GM11168 (cell line): ENCODE results near the gene CLASP1.
"Not testable (repeated sequence)": the region's sequence is repeated elsewhere in the genome, so short reads cannot be mapped to it uniquely, and the experiment has no call there.

Source experiments
- in situ Hi-C: fragments of 300-500 bp; cut with MboI; formaldehyde crosslinking; loops from one replicate; pipeline ENCODE4 v1.12.0; 2022; ENCODE audit warnings: low sequenced_read_pairs; ENCODE audit not compliant: unreplicated experiment

The CLASP1 gene

GRCh38 chr2:121307048-121307447 lies 342.2 kb downstream of the CLASP1 start:
- in situ Hi-C loops: no loop called here

DNA sequence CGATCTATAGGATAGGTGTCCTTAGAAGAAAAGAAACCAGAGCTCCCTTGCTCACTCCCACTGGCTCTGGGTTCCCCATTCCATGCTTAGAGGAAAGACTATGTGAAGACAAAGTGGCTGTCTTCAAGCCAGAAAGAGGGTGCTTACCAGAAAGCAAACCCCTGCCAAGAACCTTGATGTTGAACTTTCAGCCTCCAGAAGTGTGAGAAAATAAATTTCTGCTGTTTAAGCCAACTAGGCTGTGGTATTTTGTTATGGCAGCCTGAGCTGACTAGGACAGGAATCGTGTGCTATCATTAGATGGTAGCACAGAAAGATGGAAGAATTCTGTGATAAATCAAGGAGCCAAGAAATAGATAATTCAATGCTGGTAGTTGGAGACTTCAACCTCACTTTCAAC lies 344.3 kb downstream of the CLASP1 start:
- in situ Hi-C loops: no loop called here

DNA sequence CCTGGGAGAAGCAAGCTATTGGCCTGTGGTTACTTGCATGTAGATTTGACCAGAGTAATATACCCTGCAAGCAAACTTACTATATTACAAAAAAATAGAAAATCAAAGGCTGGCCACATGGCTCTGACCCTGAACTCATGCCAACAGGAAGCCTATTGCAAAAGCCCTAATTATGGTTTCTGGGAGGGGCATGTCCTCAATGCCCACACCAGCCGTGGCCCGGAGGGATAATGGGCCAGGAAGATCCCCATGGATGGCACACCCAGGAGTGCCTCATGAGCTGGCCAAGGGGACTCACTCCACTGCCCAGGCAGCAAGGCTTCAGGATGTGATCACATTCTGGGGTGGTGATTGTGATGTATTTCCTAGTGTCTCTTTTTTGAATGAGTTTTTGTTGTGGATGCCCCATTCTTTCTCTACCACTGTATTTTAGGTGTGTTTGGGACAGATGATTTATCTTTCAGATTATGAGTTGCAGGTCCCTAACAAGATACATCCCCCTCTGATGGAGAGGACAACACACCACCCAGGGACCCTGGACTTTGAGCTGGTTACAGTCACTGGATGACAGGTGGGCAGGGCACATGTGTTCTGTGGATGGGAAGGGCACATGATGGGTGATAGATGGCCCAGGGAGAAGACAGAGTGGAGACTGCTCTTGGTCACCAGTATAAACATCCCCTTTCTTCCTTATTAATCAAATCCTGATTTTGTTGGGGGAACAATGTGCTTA lies 345.6 kb downstream of the CLASP1 start:
- in situ Hi-C loops: no loop called here

- in situ Hi-C loops: not testable (repeated sequence)
These were observed 348.1 kb downstream of the CLASP1 start for GRCh38 chr2:121301190-121301589.

DNA sequence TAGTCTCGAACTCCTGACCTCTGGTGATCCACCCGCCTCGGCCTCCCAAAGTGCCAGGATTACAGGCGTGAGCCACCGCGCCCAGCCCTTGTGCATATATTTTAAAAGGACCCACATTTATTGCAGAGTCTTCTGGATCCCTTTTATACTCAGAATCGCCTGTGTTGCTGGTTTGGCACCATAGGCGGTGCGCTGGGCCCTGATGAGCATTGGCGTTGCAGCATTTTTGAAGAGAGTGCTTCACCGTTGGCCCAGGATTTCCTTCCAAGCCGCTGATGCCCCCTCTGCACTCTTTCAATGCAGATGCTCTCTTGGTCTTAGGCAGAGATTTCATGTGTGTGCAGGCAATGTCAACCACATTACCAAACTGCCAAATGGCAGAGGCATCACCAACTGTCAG lies 350.8 kb downstream of the CLASP1 start:
- in situ Hi-C loops: no loop called here

- in situ Hi-C loops: not testable (repeated sequence)
These were observed 351.4 kb downstream of the CLASP1 start for GRCh38 chr2:121297866-121298265.

- in situ Hi-C loops: no loop called here
These were observed 351.9 kb downstream of the CLASP1 start for GRCh38 chr2:121297217-121297830.

DNA sequence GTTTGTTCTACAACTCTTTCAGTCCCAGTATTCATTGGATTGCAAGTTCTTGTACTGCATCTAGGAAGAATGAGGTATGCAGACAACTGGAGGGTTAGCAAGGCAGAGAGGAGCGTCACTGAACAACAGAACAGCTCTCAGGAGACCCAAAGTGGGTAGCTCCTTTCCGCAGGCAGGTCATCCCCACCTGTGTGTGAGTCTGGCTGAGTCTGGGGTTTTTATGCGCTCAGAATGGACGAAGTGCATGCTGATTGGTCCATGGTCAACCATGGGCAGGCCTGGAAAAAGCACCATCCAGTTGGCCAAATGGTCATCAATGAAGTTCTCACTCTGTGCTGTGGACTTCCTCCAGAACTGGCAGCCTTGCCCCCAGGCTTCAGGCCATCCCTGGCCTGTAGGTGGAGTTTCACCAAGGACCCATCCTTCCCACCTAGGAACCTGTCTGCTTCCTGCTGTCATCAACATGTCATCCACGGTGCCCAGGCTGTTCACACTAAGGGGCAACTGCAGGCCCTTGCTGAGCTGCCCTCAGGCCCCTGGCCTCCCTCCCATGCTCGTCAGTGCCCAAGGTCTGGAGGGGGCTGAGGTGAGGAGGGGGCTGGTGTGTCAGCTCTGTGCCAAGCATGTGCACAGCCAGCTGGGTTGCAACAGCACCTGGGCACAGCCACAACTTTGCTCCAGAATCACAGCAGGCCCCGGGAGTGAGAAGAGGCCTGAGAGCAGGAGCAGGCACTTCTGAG lies 353.2 kb downstream of the CLASP1 start:
- in situ Hi-C loops: no loop called here

DNA sequence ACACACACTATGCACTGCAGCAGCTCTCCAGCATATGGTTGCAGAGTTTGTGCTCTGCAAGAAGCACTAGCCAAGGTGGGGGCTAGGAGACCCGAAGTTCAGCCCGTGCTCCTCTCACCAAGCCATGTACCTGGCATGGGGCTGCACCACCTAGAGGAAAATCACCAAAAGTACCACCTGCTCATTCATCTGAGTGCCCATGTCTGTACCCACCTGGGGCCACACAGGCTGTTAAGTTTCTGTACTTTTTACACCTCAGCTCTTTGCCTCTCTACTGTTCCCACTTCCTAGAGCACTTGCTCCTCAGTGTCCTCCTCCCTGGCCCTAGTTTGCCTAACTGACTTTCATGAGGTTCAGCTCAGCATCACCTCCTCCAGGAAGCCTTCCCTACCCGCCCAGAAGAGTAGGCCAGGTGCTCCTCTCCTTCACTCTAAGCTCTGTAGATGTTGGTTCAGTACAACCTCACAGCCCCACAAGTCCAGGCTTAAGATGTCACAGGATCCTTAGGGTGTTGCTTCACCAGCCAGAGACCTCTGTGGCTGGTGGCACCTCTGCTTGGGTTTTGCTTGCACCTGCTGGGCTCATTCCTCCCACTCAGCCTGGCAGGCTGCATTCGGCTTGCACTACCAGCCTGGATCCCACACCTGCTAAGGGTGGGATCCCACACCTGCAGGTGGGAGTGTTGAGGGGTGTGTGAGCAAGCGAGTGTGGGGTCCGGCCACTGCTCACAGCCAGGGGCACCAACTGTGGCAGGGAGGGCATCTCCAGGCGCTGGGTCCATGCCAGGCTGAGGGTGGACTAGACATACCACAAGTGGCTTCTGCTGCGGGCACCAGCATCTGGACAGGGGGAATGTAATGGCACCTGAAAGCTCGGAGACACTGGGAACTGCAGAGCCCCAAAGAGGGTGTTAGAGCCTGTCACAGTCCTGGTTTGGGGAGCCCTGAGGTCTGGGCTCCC lies 354.1 kb downstream of the CLASP1 start:
- in situ Hi-C loops: no loop called here

GRCh38 chr2:121293450-121294325 lies 355.6 kb downstream of the CLASP1 start:
- in situ Hi-C loops: no loop called here

DNA sequence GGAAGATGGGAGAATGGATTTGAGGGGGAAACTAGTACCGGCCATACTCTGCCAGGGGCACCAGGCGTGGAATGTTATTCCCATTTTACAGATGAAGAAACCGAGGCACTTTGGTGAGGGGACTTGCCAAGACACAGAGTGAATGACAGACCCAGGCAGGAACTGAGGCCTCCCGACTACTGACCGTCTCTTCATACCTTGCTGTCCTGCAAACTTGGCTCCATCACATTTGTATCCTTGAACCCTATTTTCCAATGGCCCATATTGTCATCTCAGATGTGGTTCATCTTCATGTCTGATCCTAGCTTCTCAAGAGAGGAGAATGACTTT lies 358.0 kb downstream of the CLASP1 start:
- in situ Hi-C loops: no loop called here

DNA sequence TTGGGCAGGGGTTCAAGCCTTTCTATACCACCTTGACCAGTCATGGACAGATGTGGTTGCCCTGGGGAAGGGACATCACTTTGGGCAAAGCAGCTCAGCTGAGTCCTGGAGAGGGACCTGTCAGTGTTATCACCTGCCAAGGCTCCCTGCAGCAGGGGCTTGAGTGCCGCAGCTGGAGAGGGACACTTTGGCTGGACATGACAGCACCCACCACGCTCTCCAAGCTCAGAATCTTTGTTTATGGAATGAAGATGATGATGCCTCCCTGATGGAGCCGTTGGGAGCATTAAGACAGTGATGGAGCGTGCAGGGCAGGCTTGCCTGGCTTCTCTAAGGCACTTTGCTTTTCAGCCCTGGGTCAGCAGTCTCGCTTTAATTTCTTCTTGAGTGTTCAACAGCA lies 360.0 kb downstream of the CLASP1 start:
- in situ Hi-C loops: no loop called here

GRCh38 chr2:121288454-121289231 lies 360.6 kb downstream of the CLASP1 start:
- in situ Hi-C loops: no loop called here

- in situ Hi-C loops: no loop called here
These were observed 361.3 kb downstream of the CLASP1 start for GRCh38 chr2:121287956-121288355.
